HG02623 (cell line): ENCODE data around the gene ATG2B.
"Not testable (repeated sequence)": the region's sequence is repeated elsewhere in the genome, so short reads cannot be mapped to it uniquely, and the experiment has no call there.

Experiments
- ATAC-seq: cut with Tn5 transposase; IDR thresholded peaks from one replicate; pipeline ENCODE4 v1.9.1; 2021; ENCODE audit warnings: moderate library complexity; ENCODE audit not compliant: unreplicated experiment

Gene ATG2B

DNA sequence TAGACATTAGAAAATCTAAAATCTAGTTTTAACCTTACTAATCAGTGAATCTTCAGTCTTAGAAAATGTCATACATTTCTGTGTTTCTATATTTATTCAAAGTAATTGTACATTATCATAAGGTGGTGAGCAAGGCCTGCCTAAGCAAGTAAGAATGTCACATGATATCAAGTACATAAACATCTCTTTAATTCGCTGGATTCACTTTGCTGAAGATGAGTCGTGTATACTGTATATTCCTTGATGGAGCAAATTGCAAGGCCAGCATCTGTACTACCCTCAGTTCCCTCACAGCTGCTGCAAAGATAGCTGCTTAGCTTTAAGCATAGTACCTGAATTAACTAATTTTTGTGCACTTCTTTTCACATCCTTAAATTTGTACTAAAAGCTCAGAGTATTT lies 20.3 kb upstream of the ATG2B start:
- ATAC-seq, result no peak

DNA sequence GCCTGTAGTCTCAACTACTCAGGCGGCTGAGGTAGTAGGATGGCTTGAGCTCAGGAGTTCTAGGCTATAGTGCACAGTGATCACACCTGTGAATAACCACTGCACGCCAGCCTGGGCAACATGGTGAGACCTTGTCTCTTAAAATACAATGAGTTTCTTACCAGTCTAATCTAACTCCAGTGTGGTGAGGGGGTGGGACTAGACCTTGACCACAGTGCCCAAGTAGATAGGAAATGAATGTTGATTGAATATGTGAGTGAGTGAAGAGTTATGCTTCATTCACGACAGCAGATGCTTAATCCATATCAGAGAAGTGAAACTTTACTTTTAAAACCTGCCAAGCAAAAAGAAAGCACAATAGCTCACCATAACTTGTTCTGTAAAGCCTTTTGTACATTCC lies 17.6 kb upstream of the ATG2B start:
- peak; percentile 79 for ATAC-seq

DNA sequence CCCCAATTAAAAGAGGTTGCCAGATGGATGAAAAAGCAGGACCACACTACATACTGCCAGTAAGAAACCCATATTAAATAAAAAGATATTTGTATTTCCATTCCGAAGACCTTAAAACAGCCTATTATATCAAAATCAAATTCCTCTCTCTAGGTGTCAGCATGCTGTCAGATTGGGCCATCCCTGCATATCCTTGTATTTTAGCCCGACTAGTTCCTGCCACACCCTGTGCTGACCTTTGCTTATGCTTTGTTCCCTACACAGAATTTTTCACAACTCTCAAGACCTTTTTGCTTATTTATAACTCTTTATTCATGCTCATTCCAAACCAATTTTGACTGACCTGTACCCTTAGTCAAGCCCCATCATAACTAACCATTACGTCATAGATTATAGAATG lies 13.0 kb upstream of the ATG2B start:
- no peak for ATAC-seq

DNA sequence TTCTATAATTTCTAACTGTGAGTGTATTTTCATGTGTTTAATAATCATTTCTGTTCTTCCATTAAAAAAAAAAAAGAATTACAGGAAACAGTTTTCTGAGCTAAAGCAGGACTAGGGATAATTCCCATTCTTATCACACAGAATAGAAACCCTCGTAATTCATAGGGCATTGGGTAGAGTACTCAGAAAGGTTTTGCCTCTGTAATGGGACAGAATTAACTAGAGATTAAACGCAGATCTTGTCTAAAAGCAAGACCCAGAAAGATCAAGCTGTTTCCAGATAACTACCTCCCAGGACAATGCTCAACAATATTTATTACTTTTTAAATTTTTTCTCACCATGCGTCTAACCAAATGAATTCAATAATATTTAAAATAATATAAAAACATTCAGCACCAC lies 10.4 kb upstream of the ATG2B start:
- no peak for ATAC-seq

DNA sequence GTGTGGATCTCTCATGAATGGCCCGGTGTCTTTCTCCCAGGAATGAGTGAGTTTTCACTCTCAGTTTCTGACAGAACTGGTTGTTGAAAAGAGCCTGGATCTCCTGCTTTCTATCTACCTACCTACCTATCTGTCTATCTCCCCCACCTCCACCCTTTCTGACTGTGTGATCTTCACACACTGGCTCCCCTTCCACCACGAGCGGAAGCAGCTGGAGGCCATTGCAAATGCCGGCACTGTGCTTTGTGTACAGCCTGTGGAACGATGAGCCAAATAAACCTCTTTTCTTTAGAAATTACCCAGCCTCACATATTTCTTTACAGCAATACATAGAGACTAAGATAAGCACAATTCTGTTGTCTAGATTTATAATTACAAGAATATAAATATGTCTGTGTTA lies 7.4 kb upstream of the ATG2B start:
- ATAC-seq, result no peak

DNA sequence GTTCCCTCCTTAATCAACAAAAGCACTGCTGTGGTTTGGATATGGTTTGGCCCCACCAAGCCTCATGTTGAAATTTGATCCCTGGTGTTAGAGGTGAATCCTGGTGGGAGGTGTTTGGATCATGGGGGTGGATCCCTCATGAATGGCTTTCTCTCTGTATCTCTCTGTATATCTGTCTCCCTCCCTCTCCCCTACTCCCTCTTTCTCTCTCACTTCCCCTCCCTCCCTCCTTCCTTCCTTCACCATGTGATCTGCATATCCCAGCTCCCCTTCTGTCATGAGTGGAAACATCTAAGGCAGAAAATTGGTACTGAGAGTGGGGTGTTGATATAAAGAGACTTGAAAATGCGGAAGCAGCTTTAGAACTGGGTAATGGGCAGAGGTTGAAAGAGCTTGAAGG lies 5.4 kb upstream of the ATG2B start:
- no peak for ATAC-seq

DNA sequence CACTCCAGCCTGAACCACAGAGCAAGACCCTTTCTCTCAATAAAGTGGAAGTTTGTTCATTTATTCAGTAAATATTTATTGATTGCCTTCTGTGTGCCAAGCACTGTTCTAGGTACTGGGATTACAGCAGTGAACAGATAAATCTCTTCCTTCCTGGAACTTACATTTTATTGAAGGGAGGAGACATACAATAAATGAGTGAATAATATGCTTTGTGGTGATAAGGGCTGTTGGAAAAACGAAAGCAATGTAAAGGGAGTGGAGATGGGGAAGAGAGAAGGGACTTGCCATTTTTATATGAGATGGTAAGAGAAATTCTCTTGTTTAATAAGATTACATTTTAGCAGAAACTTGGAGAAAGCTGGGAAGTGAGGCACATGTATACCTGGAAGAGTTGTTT lies 1.8 kb upstream of the ATG2B start:
- ATAC-seq, result no peak

DNA sequence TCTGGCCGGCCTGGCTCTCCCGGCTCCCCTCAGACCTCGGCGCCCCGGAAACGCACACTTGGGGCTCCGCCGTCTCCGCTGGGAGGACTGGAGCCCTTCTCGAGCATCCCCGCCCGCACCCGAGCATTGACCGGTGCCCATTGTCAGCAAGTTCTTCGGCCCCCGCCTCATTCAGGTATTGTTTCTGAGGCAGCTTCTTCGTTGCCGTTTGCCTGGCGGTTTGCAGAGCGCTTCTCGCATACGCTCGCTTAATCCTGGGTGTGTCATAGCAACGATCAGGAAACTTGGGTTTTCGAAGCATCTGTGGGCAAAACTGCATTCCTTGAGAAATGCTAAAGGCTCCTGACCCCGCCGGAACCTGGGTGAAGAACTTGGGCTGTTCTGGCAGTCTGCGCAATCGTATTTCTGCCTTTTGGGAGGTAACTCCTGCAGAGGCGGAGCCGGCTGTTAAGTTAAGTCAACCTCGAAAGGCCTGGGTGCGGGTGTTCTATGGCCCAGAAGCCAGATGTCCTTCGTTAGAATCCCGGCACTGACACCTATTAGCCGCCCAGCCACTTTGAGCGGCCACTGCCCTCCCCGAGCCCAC lies 703 bp upstream of the ATG2B start:
- peak; percentile 15 for ATAC-seq

DNA sequence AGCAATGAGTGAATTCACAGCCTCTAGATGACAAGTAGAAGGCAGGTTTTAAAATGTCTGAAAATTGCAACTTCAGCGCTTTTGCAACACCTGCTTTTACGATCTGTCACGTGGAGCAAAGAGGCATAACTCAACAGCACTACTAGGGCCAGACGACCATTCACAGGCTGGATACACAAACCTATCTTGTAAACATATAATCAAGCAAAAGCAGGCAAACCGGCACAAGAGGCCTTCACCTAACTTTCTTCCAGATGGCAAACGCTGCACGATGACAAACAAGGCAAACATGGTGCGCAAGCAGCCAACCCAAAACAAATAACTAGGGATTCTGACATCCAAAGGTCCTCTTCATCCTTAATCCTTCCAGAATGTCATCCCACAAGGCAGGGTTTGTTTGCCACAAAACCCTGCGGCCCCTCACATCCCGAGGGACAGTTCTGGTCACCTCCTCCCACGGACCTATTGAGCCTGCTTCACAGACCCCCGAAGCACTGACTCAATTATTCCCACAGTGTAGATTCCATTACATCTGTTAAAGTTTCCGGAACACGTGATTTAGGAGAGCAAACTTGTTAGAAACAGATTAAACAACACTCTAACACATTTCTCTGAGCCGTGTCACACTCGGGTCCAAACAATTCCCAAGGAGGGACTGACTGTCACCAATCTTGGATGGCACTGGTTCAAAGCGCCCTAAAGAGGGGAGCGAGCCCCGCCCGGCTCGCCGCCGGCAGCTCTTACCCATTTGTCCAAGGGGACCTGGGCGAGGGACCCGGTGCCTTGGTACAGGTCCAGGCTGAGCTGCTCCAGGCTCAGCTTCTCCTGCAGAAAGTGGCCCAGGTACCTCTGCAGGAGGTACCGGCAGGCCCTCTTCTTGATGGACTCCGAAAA lies 823 bp downstream of the ATG2B start:
- peak; percentile 8 for ATAC-seq

DNA sequence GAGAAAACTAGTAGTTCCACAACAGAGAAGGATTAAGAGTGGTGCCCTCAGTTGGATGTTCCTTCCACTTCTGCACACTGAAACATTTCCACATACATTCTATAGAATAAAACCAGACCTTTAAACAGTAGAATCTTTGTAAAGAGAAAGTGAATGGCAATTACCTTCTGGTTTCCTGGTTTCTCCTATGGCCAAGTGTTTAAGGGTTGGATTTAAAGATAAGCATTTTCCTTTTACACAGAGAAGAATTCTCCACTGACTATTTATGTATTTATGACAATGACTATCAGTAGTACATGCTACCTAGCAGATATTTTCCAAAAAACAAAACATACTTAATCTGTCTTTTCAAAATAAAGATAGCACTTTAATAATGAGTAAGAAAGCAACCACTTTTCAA lies 3.2 kb downstream of the ATG2B start:
- no peak for ATAC-seq

DNA sequence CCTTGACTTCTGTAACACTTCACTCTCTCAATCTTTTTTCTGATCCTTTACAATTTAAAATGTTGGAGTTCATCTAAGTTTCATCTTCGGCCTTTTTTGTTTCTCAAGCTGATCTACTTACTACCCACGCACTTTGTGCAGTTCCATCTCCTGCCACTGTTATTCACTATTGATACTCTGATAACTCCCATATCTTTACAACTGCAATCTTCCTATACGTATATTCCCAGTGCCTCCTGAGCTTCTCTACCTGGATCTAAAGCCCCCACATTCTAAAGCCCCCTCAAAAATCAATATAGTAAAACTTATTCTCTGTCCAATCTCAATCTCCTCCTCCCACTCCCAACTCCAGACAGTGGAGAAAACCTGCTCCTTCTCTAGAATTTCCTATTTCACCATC lies 5.9 kb downstream of the ATG2B start:
- no peak for ATAC-seq

DNA sequence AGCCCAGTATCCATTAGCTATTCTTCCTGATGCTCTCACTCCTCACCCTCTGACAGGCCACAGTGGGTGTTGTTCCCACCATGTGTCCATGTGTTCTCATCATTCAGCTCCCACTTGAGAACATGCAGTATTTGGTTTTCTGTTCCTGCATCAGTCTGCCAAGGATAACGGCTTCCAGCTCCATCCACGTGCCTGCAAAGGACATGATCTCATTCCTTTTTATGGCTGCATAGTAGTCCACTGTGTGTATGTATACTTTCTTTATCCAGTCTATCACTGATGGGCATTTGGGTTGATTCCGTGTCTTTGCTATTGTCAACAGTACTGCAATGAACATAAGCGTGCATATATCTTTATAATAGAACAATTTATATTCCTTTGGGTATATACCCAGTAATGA lies 8.9 kb downstream of the ATG2B start:
- ATAC-seq, result no peak

DNA sequence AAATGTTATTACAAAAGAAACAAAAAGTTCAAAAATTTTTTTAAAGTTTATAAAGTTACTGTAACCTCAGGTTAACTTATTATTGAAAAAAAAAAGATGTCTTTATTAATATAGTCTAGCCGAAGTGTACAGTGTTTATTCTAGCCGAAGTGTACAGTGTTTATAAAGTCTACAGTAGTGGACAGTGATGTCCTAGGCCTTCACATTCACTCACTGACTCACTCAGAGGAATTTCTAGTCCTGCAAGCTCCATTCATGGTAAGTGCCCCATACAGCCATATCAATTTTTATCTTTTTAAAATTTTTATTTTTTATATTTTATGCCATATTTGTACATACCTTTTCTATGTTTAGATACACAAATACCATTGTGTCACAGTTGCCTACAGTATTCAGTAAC lies 10.4 kb downstream of the ATG2B start:
- no peak for ATAC-seq

DNA sequence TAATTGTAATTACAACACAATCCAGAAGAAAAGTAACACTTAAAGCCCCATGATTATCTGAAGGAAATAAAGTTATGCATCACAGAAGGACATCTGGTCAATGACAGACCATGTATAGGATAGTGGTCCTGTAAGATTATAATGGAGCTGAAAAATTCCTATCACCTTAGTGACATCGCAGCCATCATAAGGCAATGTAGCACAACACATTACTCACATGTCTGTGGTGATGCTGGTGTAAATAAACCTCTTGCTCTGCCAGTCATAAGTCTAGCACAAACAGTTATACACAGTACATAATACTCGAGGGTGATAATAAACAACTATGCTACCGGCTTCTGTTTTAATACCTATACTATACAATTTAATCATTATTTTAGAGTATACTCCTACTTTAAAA lies 11.2 kb downstream of the ATG2B start:
- ATAC-seq, result no peak

DNA sequence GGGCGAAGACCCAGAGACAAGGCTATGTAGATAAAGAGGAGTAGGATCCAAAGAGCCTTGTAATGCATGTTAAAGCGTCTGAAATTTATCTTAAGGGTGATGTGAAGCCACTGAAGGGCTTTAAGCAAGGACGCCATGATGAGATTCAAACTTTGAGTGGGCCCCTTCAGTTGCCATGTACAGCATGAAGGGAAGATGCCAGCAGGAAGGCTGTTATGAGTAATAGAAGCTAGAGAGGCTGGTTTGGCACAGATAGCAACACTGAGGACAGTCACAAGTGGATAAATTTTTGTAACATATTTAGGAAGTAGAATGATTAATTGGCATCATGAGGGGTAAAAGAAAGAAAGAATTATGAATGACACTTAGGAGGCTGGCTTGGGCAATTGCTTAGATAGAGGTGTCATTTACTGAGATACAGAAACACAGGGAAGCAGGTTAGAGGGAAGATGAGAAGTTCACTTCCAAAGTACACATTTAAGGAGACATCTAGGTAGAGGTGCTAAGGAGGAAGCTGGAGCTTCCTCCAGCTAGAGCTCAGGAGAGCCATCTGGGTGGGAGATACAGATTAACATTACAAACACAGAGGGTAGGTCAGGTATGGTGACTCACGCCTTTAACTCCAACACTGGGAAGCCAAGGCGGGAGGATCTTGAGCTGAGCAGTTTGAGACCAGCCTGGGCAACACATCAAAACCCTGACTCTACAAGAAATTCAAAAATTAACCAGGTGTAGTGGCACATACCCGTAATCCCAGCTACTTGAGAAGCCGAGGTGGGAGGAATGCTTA lies 13.7 kb downstream of the ATG2B start:
- no peak for ATAC-seq

DNA sequence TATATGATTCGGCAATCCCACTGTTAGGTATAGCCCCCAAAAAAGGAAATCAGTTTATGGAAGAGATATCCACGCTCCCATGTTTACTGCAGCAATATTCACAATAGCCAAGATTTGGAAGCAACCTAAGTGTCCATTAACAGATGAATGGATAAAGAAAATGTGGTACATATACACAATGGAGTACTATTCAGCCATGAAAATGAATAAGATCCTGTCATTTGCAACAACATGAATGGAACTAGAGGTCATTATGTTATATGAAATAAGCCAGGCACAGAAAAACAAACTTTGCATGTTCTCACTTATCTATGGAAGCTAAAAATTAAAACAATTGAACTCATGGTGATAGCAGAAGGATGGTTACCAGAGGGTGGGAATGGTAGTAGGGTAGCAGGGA lies 15.2 kb downstream of the ATG2B start:
- ATAC-seq, result not testable (repeated sequence)

DNA sequence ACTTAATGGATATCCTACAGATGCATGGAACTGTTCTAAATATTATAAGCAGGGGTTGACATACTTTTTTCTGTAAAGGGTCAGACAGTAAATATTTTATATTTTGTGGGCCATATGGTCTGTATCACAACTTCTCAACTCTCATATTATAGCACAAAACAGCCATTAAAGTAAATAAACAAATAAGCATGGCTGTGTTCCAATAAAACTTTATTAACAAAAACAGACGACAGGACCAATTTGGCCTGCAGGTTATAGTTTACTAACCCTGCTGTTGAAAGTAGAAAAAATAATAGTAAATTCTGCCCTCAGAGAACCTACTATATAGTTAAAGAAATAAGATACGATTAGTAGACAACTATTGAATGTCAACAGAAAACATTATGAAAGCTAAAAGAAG lies 17.5 kb downstream of the ATG2B start:
- no peak for ATAC-seq

DNA sequence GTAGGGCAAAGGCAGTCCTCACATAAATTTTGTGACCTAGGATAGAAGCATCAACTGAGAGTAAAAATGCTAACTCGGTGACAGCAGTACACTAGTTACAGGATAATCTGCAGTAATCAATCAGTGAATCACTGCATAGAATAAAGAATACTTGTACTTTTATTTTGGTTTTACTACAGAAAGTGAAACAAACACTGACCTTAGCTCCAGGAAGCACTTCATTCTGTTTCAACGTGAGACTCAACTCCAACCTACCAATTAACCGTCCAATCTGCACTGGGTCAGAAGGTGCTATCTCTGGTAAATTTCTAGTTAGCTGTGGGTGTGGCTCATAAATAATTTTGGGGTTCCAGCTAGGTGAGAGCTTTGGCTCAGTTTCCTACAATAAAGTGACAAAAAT lies 21.8 kb downstream of the ATG2B start:
- ATAC-seq, result no peak

DNA sequence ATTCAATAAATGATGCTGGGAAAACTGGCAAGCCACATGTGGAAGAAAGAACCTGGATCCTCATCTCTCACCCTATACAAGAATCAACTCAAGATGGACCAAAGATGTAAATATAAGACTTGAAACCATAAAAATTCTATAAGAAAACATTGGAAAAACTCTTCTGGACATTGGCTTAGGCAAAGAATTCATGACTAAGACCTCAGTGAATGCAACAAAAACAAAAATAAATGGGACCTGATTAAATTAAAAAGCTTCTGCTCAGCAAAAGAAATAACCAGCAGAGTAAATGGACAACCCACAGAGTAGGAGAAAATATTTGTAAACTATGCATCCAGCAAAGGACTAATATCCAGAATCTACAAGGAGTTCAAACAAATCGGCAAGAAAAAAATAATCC lies 24.6 kb downstream of the ATG2B start:
- ATAC-seq, result no peak

DNA sequence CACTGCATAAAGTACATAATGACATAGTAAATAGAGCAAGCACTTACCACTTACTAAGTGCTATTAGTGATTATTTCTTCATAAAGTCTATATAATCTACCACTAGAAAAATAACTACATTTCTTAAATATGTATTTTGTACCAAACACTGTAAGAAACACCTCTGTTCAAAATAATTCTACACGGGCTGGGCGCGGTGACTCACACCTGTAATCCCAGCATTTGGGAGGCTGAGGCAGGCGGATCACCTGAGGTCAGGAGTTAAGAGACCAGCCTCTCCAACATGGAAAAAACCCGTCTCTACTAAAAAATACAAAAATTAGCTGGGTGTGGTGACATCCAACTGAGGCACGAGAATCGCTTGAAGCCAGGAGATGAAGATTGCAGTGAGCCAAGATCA lies 38.9 kb downstream of the ATG2B start:
- ATAC-seq, result no peak

DNA sequence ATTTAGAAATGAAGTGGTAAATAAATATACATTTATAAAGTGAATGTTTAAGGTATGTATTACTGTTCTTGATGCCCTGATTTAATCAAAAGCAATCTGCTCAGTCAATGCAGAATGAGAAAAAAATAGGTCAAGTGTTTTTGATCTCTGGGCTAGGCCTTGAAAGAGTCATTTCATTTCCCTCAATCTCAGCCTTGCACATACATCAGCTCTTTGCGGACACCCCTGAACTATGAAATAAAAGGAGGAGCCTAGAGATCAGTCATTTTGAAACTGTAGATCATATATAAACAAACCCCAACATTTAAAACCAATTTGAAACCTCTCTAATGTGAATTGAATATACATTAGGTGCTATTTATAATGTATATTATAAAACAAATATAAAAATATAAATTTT lies 42.5 kb downstream of the ATG2B start:
- no peak for ATAC-seq

DNA sequence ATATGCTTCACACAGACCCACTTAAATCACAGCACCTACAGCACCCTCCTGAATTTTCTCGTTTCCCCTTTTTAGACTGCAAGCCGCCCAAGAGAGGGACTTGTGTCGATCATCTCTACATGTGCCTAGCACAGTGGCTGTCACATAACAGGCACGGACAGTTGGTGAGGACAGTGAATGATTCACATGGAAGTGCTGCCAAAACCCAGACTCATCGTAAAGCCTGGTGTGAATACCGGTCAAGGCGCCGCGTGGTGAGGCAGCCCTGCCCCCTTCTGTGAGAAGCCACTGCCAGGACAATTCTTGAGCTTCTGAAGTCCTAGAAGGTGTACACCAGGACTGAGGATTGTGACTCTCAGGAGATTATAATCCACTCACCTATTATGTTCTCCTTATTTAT lies 44.3 kb downstream of the ATG2B start:
- ATAC-seq, result no peak
